NCI-H226 (cell line): Measurements from ENCODE around the gene DNASE1L3.
"Not testable (repeated sequence)": the region's sequence is repeated elsewhere in the genome, so short reads cannot be mapped to it uniquely, and the experiment has no call there.

Experiments used
- DNase-seq: peaks from one replicate; pipeline ENCODE4 v3.0.0-alpha.2; 2015

DNASE1L3 gene

GRCh38 chr3:58234516-58234931 is 23.8 kb upstream of the DNASE1L3 start:
- DNase-seq, result no peak

DNA sequence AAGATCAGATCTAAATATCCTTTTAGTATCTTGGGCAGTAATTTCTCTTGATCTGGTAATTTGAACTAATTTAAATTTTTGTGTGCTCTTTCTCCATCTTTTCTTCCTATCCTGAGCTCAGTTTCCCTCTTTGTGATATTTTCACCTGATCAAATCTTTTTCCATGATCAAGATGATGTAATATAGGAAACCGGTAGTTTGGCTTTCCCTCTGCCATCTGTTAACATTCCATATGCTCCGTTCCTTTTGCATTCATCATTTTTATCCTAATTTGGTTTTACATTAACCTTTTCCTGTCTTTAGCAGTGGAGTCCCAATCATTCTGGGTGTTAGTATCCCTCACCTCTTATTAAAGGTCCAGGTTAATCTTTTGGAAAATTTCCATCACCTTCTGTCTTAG is 20.9 kb upstream of the DNASE1L3 start:
- no peak for DNase-seq

GRCh38 chr3:58230876-58231552 is 20.2 kb upstream of the DNASE1L3 start:
- DNase-seq, result no peak

- not testable (repeated sequence) for DNase-seq
Measured at GRCh38 chr3:58227933-58228332, 17.2 kb upstream of the DNASE1L3 start.

DNA sequence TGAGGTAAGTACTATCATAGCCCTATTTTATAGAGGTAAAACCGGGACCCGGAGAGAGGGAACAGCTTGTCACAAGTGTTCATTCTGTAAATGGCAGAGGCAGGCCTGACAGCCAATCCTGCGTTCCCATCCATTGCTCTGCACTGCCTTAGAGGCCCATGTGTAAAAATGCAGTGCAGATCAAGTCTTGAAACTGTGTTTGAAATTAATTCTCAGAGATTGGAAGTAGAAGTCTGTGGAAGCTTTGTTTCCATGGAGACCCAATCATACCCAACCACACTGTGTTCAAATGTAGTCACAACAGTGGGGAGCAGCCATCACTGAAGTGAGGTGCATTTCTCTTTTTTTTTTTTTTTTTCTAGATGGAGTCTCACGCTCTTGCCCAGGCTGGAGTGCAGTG is 13.1 kb upstream of the DNASE1L3 start:
- DNase-seq, result no peak

DNA sequence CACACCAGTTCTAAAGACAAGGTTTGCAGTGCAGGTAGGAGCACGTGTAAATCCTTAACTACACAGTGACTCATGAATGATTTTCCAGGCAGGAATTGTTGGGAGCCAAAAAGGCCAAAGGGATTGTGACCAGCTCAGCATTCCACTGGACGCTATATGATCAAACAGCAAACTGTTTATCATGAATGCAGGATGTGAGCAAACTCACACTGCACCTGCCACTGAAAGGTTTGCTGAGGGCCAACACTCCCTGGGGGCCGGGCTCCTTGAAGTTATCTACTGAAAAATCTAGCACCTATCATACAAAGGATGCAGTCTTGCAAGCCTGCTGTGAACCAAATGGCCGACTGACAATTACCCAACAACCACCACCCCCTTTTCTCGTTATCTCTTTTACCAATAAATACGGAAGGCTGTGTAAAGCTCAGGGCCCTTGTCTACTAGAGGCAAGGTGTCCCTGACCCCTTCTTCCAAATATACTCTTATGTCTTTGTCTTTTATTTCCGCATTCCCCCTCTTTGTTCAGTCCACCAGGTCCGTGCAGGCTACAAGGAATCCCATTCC is 11.5 kb upstream of the DNASE1L3 start:
- peak; percentile 47 for DNase-seq

GRCh38 chr3:58218904-58219303 is 8.1 kb upstream of the DNASE1L3 start:
- no peak for DNase-seq

DNA sequence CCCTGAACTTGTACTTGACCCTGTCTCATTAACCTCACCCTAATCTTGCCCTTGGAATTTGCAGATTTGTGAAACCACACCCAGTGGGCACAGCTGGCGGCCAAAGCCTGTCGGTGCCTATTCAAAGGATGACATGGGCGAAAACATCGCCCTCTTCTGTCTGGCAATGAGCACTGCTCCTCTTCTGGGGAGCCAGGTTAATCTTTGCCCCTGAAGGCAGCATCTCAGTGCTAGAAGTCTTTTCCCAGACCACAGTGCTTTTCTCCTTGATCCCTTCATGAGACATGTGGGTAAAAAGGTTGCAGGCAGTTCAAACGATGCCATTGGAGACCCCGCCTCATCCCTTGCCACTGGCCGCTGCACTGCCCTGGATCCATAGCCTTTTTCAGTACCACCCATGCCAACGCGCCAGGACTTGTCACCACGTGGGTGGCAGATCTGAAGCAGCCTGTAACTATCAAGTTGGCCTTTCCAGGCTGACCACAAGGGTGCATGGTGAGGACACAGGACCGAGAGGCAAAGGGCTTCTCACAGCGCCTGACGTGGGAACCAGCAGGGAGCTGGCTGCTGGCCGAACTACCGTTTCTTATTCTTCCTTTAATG is 6.5 kb upstream of the DNASE1L3 start:
- DNase-seq, result peak; percentile 48

DNA sequence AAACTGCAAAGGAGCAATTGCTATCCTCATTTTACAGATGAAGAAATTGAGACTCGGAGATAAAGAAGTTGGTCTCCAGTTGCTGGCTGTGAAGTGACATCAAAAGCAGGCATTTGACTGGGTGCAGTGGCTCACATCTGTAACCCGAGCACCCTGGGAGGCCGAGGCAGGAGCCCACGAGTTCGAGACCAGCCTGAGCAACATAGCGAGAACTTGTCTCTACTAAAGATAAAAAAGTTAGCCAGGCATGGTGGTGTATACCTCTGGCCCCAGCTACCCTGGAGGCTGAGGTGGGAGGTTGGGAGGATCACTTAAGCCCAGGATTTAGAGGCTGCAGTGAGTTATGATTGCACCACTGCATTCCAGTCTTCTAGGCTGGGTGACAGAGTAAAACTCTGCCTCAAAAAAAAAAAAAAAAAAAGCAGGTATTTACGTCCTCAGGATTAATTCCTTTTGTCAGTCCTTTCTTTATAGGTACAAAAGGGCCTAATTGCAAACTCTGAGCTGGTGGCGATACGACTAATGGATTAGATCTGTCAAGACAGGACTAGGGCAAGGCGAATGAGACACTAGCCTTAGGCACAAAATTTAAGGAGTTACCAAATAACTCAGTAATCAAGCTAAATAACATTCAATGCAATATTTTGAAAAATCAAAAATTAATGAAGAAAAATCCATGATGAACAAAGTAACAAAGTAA is 5.9 kb upstream of the DNASE1L3 start:
- DNase-seq, result no peak

GRCh38 chr3:58215317-58216025 is 4.7 kb upstream of the DNASE1L3 start:
- no peak for DNase-seq

GRCh38 chr3:58214484-58215316 is 3.9 kb upstream of the DNASE1L3 start:
- DNase-seq, result peak; percentile 29

- no peak for DNase-seq
Measured at GRCh38 chr3:58209933-58210332, 839 bp downstream of the DNASE1L3 start.

DNA sequence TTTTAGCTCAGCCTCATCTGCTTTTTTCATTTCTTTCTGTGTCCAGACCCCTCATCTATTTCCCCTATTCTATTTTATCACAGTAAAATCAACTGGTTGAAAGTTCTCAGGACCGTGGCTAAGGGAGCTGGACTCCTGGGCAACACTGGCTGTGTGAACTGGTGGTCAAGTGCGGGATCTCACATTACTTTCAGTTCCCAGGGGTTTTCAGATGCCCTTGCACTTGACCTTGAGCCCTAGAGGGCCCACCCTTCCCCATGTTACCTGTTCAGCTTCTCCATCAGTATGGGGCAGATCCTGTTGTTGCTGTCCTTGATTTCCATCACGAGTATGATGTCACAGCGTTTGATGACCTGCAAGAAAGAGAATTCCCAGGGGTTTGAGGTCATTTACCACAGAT is 2.8 kb downstream of the DNASE1L3 start:
- no peak for DNase-seq

GRCh38 chr3:58206406-58207011 is 4.3 kb downstream of the DNASE1L3 start:
- DNase-seq, result no peak

DNA sequence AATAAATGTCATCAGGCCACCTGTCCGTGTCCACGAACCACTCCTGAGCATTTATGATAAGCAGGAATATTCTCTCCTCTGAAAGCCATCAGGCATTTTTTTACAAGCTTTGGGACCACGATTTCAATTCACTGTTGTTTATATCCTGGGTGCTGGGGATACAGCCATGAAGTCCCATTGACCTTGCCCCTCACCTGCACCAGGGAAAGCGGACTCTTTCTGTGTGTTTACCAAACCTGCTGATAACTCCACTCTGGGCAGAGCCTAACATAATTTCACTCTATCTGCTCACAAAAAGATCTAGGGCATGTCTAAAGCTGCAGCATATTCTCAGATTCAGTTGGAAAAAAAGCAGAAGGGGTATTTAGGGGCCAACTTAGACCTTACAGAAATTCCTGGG is 4.8 kb downstream of the DNASE1L3 start:
- DNase-seq, result no peak

GRCh38 chr3:58204720-58205119 is 6.1 kb downstream of the DNASE1L3 start:
- no peak for DNase-seq

- DNase-seq, result peak; percentile 51
Measured at GRCh38 chr3:58203541-58203940, 7.2 kb downstream of the DNASE1L3 start.

- no peak for DNase-seq
Measured at GRCh38 chr3:58202917-58203360, 7.8 kb downstream of the DNASE1L3 start.

DNA sequence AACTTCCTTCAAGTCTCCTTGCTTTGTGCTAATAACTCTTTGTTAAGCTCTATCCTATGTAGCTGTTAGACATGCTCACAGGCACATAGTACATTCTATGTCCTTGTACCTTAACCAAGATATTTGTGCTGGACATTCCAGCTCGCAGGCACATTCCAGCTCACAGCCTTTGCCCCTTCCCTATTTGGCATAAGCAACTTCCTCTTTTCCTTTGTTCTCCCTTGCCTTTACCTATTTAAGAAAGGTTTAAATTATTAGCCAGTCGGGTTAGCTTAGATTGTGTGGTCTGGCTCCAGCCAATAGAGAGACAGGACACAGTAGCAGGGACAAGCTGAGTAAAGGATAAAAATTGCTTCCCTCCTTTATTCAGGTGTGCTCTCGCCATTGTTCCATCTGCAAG is 9.3 kb downstream of the DNASE1L3 start:
- not testable (repeated sequence) for DNase-seq

DNA sequence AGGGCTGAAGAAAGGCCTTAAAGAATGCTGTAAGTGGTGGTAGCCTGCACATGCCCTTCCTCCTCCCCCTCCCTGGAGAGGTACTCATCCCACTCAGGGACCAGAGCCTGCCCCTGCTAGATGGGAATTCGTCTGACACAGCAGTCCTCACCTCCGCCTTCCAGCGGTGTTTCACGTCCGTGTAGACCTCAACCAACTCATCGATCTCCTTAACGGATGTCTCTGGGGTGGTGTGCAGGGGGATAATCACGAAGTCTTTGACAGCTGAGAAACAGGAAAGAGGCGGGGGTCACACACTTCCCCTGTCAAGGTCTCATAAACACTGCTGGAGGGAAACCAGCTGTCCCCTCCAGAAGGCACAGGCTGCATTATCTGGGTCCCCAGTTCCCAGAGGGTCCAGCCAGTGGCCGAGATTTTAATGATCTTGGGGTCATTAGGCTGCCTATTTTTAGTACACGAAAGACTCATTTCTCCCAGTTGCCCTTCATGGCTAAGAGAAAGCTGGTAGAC is 9.9 kb downstream of the DNASE1L3 start:
- DNase-seq, result no peak

DNA sequence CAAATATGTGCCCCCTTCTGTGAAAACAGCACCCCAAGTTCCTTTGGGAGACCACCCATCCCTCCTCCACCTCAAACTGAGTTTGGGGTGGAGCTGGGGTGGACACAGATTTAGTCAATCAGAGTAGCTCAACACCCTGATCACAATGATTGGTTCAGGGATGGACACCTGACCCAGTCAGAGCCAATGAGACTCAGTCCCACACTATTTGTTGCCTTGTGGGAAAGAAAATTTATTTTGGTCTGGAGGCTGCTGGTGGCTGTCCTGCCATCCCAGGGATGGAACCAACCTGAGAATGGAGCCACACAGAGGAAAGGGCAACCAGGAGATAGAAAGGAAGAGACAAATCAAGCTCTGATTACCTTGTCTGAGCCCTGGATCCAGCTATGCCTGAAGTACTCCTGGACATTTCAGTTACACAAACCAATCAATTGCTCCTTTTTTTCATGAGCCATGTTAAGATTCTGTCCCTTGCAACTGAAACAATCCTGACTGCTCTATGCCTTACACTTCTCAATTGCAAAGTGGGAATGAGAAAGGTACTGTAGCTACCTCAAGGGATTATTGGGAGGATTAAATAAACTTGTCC is 10.6 kb downstream of the DNASE1L3 start:
- no peak for DNase-seq
